NT2/D1 (cell line): Measurements from ENCODE around the gene ZNF565.

Experiments used
- SUZ12 ChIP-seq: IDR thresholded peaks from 2 replicates; pipeline ENCODE4 v1.6.1; 2011; ENCODE audit not compliant: insufficient read length, insufficient read depth; ENCODE audit errors: extremely low read depth
- YY1 ChIP-seq: IDR thresholded peaks from 2 replicates; pipeline ENCODE4 v1.6.1; 2011; ENCODE audit not compliant: insufficient read length, insufficient read depth
- ZNF274 ChIP-seq: IDR thresholded peaks from 2 replicates; pipeline ENCODE4 v1.6.1; 2011; ENCODE audit warnings: mild to moderate bottlenecking, low read depth, low read length

GRCh38 chr19:36252047-36252446, 37.6 kb upstream of the ZNF565 start:
- no peak for TF ChIP-seq SUZ12
- no peak for TF ChIP-seq YY1
- no peak for TF ChIP-seq ZNF274
